ENCODE data around the gene PNMT. TPM values are rescaled to one million over a fixed set of nuclear protein-coding genes. Genes with fewer than 3 reads are reported as not detected.

PNMT gene
- total RNA-seq, 4 donors from 2014 or later: 1.4 to 28.1 (median 1.8) TPM

- Histone ChIP-seq H3K9me3 (no peaks in the 10 kb centered on the region), H3K27me3 (peaks cover 0 to 6% of the 10 kb centered on the region in 2 donors), H3K4me3 (peak overlapping the region in 1 of 4 donors; percentile 2), H3K36me3 (peaks cover 0 to 36% (median 0%) of the 10 kb centered on the region in 3 donors), H3K4me1 (peaks cover 11 to 63% (median 15%) of the 10 kb centered on the region in 4 donors), H3K27ac (peak overlapping the region in 2 of 4 donors; percentile 15 to 66)
- peak in 2 of 3 donors; percentile 74 to 78 for DNase-seq
- no peak for TF ChIP-seq POLR2A (IDR thresholded peaks at IDR 0.05)
- TF ChIP-seq CTCF (IDR thresholded peaks at IDR 0.05): peak in 1 of 6 experiments; percentile 3
Observed at GRCh38 chr17:39663688-39664580, 4.3 kb upstream of the PNMT start.

GRCh38 chr17:39664581-39665561 is 3.4 kb upstream of the PNMT start, which contains the start of gene TCAP:
TSS of gene TCAP (plus strand) at chr17:39665349. CDS start at chr17:39665360, 11 bp downstream.
- DNase-seq: no peak
- H3K27me3 ChIP-seq: peaks cover 0 to 6% of the 10 kb centered on the region in 2 donors
- peaks cover 0 to 26% (median 0%) of the 10 kb centered on the region in 3 donors for H3K36me3 ChIP-seq
- H3K27ac ChIP-seq: peak within 1 kb of the TSS in 1 of 4 donors; percentile 66
- no peak for TF ChIP-seq POLR2A (IDR thresholded peaks at IDR 0.05)
- TF ChIP-seq CTCF (IDR thresholded peaks at IDR 0.05): no peak
- no peak within 1 kb of the TSS for H3K4me3 ChIP-seq
- H3K4me1 ChIP-seq: peaks cover 11 to 63% (median 15%) of the 10 kb centered on the region in 4 donors
- no peaks in the 10 kb centered on the region for H3K9me3 ChIP-seq

- H3K9me3 ChIP-seq: no peaks in the 10 kb centered on the region
- H3K36me3 ChIP-seq: peaks cover 0 to 18% (median 0%) of the 10 kb centered on the region in 3 donors
- TF ChIP-seq CTCF (IDR thresholded peaks at IDR 0.05) (peak in 2 of 6 experiments; percentile 14 to 21), POLR2A (IDR thresholded peaks at IDR 0.05) (no peak)
- peaks cover 11 to 63% (median 15%) of the 10 kb centered on the region in 4 donors for H3K4me1 ChIP-seq
- no peak overlapping the region for H3K27ac ChIP-seq
- no peak overlapping the region for H3K4me3 ChIP-seq
- peaks cover 0 to 6% of the 10 kb centered on the region in 2 donors for H3K27me3 ChIP-seq
- DNase-seq: no peak
Observed at GRCh38 chr17:39665642-39666224, 2.5 kb upstream of the PNMT start.

GRCh38 chr17:39666231-39666600 is 2.0 kb upstream of the PNMT start:
- H3K27ac ChIP-seq: no peak overlapping the region
- no peaks in the 10 kb centered on the region for H3K9me3 ChIP-seq
- H3K4me1 ChIP-seq: peaks cover 11 to 63% (median 15%) of the 10 kb centered on the region in 4 donors
- no peak for DNase-seq
- no peak for TF ChIP-seq POLR2A (IDR thresholded peaks at IDR 0.05)
- no peak for TF ChIP-seq CTCF (IDR thresholded peaks at IDR 0.05)
- H3K27me3 ChIP-seq: peaks cover 0 to 6% of the 10 kb centered on the region in 2 donors
- no peak overlapping the region for H3K4me3 ChIP-seq
- peaks cover 0 to 13% (median 0%) of the 10 kb centered on the region in 3 donors for H3K36me3 ChIP-seq
